Stimulated activated CD8-positive, alpha-beta memory T cell treated with anti-CD3 and anti-CD28 coated beads, Interleukin-4, amount 100 ng/mL, for 48 hours (primary cell): ENCODE data around the gene SBF2.
"Not testable (repeated sequence)": the region's sequence is repeated elsewhere in the genome, so short reads cannot be mapped to it uniquely, and the experiment has no call there.

Source experiments
- DNase-seq: peaks from one replicate; pipeline ENCODE4 v3.0.0-alpha.2; 2020

SBF2 gene

DNA sequence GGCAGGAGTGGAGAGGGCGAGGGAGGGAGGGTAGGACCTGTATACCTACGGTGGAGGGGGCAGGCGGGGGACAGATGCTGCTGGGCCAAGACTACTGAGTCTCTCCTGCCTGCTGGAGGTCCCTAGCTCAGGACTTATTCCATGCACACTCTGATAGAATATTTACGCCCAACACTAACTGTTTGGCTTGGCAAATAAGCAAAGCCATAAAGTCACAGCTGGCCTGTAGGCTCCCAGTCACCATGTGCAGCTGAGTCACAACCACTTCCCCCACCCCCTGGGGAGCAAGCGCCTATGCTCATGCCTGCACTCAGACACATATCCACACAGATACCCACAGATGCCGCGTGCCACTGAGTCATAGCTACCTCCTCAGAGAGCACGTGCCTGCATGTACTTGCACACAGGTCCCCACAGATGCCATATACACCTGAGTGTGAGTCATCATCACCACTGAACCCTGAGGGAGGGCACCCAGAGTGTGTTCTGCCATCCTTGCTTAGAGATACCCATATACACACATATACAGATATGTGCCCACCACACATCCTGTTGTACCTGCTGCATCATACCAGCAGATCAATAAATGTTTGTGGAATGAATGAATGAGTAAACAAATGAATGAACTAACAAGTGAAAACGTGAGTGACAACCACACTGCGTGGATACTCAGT is 534.4 kb downstream of the SBF2 start:
- DNase-seq, result peak; percentile 92

DNA sequence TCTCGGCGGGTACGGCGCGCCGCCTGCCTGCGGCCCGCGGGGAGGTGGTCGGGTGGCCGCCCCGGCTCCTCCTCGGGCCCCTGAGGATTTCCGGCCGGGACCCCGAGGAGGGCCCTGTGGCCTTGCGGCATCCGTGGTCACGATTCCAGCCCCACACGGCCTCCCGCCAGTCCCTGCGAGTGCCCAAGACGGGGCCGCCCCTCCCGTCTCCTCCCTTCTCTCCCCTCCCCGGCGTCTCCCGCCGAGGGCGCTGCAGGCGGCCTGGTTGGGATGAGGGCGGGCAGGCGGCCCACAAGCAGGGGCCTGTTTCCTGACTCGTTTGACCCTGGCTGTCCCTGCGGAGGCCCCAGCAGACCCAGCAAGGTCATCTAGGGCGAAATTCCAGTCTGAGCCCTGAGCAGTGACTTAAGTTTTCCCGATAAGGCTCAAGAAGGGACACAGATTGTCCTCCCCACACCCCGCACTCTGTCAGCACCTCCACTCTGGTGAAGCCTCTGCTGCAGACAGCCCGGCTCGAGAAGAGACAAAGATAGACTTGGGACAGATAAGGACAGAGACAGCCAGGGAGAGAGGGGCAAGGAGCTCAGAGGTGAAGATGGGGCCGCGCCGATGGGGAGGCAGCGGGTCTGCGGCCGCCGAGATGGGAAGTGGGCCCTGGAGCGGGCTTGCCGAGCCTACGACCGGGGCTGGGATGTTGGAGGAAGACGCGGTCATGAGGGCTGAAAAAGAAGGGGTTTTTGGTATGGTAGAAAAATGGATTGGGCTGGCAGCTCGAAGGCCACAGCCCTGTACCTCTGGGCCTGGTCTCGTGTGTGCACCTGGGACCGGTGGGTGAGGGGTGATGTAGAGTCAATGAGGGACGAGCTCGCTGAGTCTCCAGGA is 535.1 kb downstream of the SBF2 start:
- peak; percentile 75 for DNase-seq

DNA sequence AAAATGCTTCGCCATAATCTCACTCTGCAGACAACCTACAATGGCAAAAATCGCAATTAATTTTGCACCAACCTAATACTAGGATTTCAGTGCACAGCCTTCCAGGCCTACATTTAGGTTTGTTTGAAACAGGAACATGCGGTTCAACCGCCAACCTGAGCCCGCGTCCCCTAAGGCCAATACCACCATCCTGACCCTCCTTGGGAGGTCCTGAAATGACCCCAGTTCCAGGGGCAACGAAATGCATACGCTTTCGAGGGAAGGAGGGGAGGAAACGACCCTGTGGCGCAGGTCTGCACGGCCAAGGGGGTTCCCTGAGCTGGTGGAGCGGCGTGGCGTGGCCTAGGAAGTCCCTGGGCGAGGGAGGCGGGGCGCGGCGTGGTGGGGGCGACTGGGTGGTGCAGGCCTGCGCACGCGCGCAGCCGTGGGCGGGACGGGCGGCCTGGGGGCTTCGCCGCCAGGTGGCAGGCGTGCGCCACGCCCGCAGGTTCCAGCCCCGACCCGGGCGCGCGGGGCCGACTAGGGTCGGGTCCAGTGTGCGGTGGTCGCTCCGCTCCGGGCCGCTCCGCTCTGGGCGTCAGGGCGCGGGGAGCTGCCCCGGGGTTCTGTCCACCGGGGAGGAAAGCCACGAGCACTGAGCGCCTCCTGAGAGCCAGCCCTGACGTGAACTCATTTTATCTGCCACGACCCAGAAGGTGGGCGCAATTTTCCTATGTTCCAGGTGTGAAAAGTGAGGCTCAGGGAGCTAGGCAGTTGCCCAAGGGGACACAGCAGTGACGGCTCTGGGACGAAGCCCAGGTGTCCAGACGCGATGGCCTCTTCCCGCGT is 536.0 kb downstream of the SBF2 start:
- DNase-seq, result peak; percentile 95

DNA sequence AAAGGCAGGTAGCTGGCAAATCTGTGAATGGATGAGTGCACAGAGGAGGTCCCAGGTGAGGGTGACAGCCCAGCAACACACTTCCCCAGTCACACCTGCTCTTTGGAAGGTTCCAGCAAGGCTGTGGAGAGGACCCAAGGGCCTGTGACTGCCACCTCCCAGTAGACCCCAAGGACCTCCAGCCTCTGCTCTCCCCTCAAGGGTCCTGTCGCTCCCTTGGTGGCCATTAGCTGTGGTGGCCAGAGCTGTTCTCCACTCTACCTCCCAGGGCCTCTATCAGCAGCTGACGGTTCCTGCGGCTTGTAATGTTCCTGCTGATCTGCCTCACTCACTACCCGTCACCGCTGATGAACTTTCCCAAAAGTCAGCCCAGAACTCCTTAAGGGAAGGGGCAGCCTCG is 537.1 kb downstream of the SBF2 start:
- DNase-seq, result no peak

DNA sequence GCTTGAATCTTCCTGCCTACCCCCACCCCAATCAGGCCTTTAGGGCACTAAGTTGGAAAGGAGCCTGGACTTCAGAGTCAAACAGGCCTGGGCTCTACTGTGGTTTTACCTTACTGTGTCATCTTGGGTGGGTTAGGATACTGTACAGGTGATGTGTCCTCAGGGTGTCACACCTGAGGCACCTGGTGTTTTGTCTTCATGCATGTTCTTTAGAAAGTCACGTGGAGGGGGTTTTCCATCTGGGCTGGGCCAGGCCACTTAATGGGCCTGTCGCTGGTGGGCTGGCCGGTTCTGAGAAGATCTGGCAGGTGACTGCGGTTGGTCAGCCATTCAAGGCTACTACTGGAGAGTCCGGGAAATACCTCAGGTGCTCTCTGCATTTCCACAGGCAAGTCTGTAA is 537.6 kb downstream of the SBF2 start:
- DNase-seq, result no peak

DNA sequence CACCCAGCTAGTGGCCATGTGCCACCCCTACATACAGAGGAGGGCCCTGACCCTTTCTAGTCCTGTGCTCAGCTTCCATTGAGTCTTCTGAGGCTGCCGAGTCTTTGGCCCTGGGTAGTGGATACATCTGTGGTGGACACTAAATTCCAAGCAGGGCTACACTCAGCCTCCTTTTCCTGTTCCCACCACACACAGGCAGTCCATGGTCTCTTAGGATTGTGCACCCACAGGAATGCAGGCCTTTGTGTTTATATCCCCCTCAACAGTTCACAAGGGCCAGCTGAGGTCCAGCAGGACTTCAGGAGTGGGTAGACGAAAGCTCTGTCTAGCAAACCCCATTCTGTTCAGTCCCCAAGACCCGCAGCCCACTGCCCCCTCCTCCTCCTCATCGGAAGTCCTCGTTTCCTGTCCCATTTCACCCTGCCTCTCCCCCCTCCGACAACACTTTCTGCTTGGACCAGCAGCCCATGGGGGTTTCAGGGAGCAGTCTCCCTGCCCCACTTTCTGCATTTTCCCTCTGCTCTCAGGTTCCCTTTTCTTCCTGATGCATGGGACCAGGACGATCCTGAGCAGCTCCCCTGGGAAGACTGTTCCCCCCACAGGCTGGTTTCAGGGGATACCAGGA is 538.3 kb downstream of the SBF2 start:
- DNase-seq, result no peak

DNA sequence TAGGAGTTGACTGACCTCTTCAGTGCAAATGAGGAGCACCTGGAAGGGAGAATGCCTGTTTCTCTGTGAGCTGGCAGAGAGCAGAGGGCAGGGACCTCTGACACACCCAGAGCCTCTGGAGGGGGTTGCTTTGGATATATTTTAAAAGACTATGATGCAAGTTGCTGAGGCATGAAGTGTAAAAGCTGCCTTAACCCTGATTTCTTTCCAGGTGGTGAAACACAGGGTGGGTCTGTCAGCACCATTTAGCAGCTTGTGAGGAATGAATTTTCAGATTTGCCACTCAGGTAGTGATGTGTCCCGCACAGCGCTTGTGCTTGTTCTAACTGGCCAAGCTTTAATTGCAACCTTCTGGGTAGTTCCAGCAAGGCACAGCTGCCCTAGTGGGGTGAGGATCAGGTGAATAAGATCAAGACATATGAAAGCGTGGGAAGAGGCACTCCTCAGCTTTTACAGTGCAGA is 540.0 kb downstream of the SBF2 start:
- DNase-seq, result no peak

DNA sequence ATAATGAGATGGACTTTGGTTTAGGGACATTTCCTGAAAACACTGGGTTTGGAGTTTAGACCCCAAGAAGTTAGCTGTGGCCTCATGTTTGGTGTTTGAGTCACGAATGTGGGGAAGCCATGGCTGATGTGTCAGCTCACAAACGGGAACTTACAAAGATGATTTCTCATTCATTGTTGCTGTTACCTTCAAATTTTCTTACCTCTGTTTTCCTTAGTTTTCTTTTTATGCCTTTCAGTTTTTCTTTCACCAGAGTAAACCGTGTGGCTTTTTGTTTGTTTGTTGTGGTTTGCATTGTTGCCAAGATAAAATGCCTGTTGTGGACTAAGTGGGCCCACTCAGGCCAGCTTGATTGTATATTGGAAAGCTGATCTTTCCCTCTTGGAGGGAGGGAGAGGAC is 541.0 kb downstream of the SBF2 start:
- DNase-seq, result no peak

DNA sequence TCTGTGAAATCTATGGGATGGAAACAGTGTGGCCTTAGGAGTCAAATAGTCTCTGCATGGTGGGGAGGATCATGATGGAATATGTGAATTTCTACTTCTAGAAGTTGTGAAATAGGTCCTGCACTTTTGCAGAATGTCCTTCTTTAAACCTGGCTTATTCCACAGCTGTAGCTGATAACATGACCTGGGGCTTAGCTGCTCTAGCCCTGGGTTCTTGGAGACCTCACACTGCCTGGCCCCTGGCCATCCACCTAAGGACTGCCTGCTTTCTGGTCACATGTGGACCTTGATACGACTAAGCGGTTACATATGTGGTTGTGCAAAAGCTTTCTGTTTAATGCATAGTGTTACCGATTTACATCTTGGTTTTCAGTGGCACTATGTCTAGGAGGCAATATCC is 541.9 kb downstream of the SBF2 start:
- DNase-seq, result no peak

DNA sequence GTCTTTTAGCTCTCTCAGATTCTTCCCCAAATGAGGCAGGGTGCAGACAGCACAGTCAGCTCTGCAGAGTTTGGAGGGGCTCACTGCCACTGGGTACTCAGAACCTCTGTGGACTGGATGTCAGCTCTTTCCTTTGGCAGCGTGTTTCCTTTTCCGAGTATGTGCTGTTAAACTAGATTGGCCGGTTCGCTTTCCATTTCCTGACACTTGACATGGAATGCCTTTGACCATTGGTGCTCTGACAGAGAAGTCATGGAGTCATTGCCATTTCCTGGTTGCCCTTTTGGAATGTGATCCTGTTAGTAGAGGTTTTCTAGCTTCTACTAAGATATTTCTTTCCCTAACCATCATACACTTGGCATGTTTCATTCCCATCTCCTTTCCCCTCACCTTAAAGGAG is 543.5 kb downstream of the SBF2 start:
- DNase-seq, result no peak

DNA sequence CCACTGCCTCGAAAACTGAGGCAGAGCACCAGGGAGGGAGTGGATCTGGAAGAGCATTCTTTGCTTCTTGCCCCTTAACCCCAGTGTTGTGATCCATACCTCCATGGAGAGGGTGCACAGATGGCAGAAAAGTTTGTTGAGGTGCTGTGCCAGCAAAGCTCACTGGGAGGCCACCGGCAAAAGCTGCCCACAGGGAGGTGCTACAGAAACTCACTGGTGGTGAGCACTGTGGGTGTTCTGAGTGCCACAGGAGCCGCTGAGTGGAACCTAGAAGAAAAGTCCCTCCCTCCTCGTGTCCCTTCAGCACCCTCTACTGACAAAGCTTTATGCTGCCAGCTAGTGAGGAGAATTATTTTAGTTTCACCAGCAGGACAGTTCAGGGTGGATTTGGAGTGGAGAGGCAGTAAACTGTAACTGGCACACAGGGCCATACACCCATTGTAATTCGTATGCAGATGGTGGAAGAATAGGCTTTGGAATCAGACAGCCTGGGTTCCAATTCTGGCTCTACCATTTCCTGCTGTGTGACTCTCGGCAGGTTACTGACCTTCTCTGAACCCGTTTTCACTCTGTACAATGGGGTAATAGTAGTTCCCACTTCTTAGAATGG is 545.6 kb downstream of the SBF2 start:
- DNase-seq, result peak; percentile 73

DNA sequence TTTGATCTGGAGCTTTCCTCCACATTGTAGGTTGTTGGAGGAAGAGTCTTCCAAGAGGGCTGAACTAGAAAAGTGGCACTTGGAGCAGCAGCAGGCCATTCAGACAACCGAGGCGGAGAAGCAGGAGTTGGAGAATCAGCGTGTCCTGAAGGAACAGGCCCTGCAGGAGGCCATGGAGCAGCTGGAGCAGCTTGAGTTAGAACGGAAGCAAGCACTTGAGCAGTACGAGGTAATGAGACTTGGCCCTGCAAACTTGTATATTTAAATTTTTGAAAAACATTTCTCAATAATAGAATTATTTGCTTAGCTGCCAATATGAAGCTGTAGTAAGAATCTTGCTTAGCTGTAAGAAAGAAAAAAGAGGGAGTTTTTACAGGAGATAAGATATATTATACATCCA is 546.2 kb downstream of the SBF2 start:
- DNase-seq, result no peak

DNA sequence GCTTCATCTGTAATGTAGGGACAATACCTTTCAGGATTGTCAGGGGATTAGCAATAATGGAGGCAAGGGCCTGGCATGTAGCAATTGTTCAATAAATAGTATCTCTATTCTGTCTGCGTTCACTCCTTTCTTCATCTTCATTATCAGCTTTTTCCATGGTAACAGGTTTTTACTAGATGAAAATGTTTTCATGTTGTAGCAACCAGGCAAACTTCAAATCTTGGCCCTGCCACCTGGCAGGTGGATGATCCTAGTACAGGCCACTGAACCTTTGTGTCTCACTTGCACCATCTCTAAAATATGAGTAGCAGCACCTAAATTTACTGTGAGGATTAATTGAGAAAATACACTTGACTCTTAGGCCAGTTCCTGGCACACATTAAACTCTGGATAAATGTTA is 546.8 kb downstream of the SBF2 start:
- no peak for DNase-seq

DNA sequence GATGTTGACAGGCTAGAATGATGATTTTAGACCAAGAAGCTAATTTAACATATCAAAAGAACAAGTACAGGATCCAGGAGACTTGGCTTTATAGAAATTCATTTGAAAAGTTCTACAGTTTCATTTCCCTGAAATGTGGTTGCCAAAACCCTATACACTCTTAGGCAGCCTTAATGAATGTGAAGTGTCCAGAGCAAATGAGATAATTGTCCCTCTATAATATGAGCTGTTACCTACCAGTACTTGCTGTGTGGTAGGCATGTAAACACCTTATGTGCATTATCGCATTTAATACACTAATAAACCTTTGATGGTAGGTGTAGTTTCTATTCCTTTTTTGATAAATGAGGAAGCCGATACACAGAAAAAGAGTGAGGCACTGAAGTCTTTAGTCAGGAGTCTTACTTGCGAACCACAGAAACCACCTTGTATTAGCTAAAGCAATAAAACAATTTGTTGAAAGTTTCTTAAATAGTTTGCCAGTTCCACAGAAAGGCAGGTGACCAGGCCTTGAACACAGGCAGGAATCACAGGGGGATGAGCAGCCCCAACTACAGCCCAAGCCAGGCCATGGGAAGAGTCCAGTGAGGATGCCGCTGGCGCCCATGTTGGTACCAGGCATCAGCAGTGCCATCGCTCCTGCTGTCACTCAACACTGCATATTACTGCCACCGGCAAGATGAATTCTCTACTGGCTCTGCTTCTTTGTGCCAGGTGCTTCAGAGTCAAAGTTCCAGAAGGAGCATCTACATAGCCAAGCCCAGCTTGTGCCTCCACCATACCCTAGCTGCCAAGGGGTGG is 548.4 kb downstream of the SBF2 start:
- no peak for DNase-seq

DNA sequence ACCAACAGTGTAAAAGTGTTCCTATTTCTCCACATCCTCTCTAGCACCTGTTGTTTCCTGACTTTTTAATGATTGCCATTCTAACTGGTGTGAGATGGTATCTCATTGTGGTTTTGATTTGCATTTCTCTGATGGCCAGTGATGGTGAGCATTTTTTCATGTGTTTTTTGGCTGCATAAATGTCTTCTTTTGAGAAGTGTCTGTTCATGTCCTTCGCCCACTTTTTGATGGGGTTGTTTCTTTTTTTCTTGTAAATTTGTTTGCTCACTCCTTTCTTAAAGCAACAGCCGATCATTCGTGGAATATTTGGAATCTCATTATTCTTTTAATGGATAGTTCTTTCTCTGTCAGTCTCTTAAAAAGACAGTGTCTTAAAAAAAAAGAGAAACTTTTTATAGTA is 550.5 kb downstream of the SBF2 start:
- not testable (repeated sequence) for DNase-seq

DNA sequence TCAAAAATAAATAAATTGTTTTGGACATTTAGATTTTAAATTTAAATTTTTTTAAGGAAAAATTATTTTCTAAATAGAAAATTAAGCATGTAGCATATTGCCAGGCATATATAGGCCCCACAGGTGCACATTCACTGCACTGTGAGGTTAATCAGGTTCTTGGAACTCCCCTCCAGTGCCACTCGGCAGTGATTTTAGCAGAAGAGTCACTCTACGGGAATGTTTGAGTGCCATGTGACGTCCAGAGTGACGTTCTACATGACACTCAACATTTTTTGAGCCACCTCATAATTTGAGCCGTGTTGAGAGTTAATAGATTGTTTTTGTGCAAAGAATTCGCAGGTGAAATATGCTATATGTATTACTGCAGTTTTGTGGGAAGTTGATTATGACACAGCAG is 552.8 kb downstream of the SBF2 start:
- DNase-seq, result no peak

DNA sequence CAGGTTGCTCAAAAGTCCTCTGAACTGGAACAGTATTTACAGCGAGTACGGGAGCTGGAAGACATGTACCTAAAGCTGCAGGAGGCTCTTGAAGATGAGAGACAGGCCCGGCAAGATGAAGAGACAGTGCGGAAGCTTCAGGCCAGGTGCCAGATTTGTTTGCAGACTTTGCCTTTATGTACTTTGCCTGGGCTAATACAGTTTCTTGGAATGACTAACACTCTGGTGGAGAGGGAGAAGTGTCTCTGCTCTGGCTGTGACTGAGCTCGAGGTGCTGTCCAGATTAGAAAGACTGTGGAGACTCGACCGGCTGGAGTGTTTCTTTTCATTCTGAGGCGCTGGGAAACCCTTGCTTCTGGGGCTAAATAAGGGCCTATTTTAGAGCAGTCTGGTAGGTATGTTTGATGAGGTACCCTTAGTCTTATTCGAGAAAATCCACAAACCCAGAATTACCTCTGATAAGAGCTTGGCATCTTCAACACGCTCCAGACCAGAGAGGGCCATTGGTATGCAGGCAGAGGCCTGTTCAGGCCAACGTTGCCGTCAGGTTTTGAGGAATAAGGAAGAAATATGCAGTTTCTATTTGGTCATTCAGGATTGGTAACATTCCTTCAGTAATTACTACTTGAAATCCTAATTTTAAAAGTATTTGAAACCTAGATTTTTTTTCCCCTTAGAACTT is 553.7 kb downstream of the SBF2 start:
- DNase-seq, result no peak

DNA sequence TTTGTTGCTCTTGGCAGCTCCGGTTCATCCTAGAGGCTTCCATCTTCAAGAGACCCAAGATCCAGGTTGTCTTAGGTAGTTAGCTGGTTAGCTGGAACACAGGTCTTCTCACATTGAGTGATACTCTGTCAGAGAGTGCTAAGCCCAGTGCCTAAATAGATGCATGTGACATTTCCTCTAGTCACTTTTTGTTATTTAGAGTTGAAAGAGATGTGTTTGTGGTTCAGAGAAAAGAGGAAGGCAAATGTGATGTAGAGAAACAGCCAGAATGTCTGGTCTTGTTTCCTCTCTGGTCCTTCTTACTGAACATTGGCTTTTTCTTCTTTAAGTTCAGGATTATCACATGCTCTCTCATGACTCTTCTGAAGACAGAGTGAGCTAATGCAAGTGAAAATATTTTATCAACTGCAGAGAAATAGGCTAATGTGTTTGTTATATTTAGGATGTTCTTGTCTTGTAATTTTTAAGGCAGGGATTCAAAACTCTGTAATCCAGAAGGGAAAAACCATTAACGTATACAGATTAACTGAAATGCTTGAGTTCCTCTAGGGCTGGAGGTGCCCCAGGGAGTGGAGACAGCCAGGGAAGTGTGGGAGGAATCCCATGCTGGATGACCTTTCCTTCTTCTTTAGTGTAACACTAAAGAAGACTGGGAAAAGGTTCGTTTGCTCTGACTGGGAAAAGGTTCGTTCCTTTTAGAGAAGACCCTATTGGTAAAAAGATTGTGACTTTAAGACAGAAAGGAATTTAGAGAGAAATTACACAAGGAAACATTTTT is 554.7 kb downstream of the SBF2 start:
- no peak for DNase-seq

DNA sequence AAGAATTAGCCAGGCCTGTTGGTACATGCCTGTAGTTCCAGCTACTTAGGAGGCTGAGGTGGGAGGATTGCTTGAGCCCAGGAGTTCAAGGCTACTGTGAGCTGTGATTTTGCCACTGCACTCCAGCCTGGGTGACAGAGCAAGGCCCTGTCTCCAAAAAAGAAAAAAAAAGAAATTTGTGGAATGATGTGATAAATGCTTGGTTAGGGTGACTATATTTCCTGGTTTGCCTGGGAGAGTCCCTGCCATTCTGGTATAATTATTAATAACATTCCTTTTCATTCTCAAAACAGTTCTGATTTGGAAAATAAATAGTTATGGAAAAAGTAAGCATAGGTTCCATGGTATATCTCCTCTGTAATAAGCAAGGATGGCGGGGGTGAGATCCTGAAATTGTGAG is 555.3 kb downstream of the SBF2 start:
- DNase-seq, result no peak

DNA sequence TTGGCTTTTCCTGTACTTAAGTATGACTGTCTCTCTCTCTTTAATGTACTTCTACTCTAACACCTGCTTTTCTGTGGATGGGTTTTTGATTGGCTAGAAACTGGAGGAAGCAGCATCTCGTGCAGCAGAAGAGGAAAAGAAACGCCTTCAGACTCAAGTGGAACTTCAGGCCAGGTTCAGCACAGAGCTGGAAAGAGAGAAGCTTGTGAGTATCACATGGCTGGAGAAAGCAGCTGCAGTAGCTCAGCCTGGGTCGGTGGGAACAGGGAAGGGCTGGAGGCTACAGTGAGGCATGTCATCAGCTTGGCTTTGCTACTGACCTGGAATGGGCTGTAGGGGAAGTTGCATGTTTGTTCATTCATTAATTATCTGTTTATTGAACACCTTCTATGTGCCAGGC is 555.9 kb downstream of the SBF2 start:
- no peak for DNase-seq
